Dendritic cell treated with granulocyte-macrophage colony-stimulating factor and Interleukin-4, amounts not matched to agents 40 ng/mL and 50 ng/mL, for 4 days (primary cell): ENCODE results near the gene CRADD.

Source experiments
- H3K27ac Mint-ChIP-seq: one replicate; pipeline ENCODE4 v1.8.0; 2022; ENCODE audit warnings: mild to moderate bottlenecking, mixed read lengths
- H3K27me3 Mint-ChIP-seq: one replicate; pipeline ENCODE4 v1.8.0; 2022; ENCODE audit warnings: mild to moderate bottlenecking, mixed read lengths
- H3K36me3 Mint-ChIP-seq: one replicate; pipeline ENCODE4 v1.8.0; 2022; ENCODE audit warnings: low read depth, mixed read lengths
- H3K4me1 Mint-ChIP-seq: one replicate; pipeline ENCODE4 v1.8.0; 2022; ENCODE audit warnings: low read depth, mixed read lengths
- H3K4me3 Mint-ChIP-seq: one replicate; pipeline ENCODE4 v1.8.0; 2022; ENCODE audit warnings: mild to moderate bottlenecking, moderate library complexity, mixed read lengths
- H3K9me3 Mint-ChIP-seq: one replicate; pipeline ENCODE4 v1.8.0; 2022; ENCODE audit warnings: mixed read lengths
- intact Hi-C: fragments of 100-400 bp; cut with micrococcal nuclease; formaldehyde crosslinking; loops from one replicate; pipeline ENCODE4 v1.15.0; 2022

Gene CRADD

GRCh38 chr12:93804392-93805179, 127.4 kb downstream of the CRADD start:
- Mint-ChIP-seq H3K4me1 (peaks cover 17% of the 10 kb centered on the region), H3K36me3 (no peaks in the 10 kb centered on the region), H3K9me3 (peaks cover 9% of the 10 kb centered on the region), H3K4me3 (no peak overlapping the region), H3K27me3 (no peaks in the 10 kb centered on the region), H3K27ac (no peak overlapping the region)
- intact Hi-C loops: no loop called here

- peaks cover 17% of the 10 kb centered on the region for H3K4me1 Mint-ChIP-seq
- no peak overlapping the region for H3K4me3 Mint-ChIP-seq
- H3K9me3 Mint-ChIP-seq: peaks cover 9% of the 10 kb centered on the region
- H3K27ac Mint-ChIP-seq: no peak overlapping the region
- H3K36me3 Mint-ChIP-seq: no peaks in the 10 kb centered on the region
- intact Hi-C loops: no loop called here
- H3K27me3 Mint-ChIP-seq: no peaks in the 10 kb centered on the region
These were observed 128.6 kb downstream of the CRADD start for GRCh38 chr12:93805736-93806141.

- intact Hi-C loops: no loop called here
- no peaks in the 10 kb centered on the region for H3K36me3 Mint-ChIP-seq
- H3K9me3 Mint-ChIP-seq: peaks cover 9% of the 10 kb centered on the region
- H3K27me3 Mint-ChIP-seq: no peaks in the 10 kb centered on the region
- no peak overlapping the region for H3K27ac Mint-ChIP-seq
- no peak overlapping the region for H3K4me3 Mint-ChIP-seq
- peaks cover 17% of the 10 kb centered on the region for H3K4me1 Mint-ChIP-seq
These were observed 130.2 kb downstream of the CRADD start for GRCh38 chr12:93807354-93807753.

- Mint-ChIP-seq H3K4me1 (peaks cover 12% of the 10 kb centered on the region), H3K4me3 (no peak overlapping the region), H3K27me3 (no peaks in the 10 kb centered on the region), H3K9me3 (peaks cover 9% of the 10 kb centered on the region), H3K27ac (no peak overlapping the region), H3K36me3 (no peaks in the 10 kb centered on the region)
- intact Hi-C loops: no loop called here
These were observed 131.2 kb downstream of the CRADD start for GRCh38 chr12:93808169-93808899.

GRCh38 chr12:93812626-93813025, 135.5 kb downstream of the CRADD start:
- intact Hi-C loops: no loop called here
- H3K9me3 Mint-ChIP-seq: peaks cover 2% of the 10 kb centered on the region
- H3K36me3 Mint-ChIP-seq: no peaks in the 10 kb centered on the region
- no peaks in the 10 kb centered on the region for H3K4me1 Mint-ChIP-seq
- H3K4me3 Mint-ChIP-seq: no peak overlapping the region
- no peak overlapping the region for H3K27ac Mint-ChIP-seq
- H3K27me3 Mint-ChIP-seq: no peaks in the 10 kb centered on the region

- Mint-ChIP-seq H3K4me3 (no peak overlapping the region), H3K9me3 (no peaks in the 10 kb centered on the region), H3K27ac (no peak overlapping the region), H3K36me3 (no peaks in the 10 kb centered on the region), H3K4me1 (no peaks in the 10 kb centered on the region), H3K27me3 (no peaks in the 10 kb centered on the region)
- intact Hi-C loops: no loop called here
These were observed 136.0 kb downstream of the CRADD start for GRCh38 chr12:93813186-93813585.

GRCh38 chr12:93813972-93814821, 137.0 kb downstream of the CRADD start:
- Mint-ChIP-seq H3K4me3 (no peak overlapping the region), H3K9me3 (no peaks in the 10 kb centered on the region), H3K36me3 (no peaks in the 10 kb centered on the region), H3K27ac (no peak overlapping the region), H3K4me1 (no peaks in the 10 kb centered on the region), H3K27me3 (no peaks in the 10 kb centered on the region)
- intact Hi-C loops: no loop called here

GRCh38 chr12:93818488-93819049, 141.4 kb downstream of the CRADD start:
- Mint-ChIP-seq H3K27ac (no peak overlapping the region), H3K4me1 (peaks cover 12% of the 10 kb centered on the region), H3K27me3 (no peaks in the 10 kb centered on the region), H3K4me3 (no peak overlapping the region), H3K9me3 (no peaks in the 10 kb centered on the region), H3K36me3 (no peaks in the 10 kb centered on the region)
- intact Hi-C loops: no loop called here

- H3K36me3 Mint-ChIP-seq: no peaks in the 10 kb centered on the region
- peaks cover 12% of the 10 kb centered on the region for H3K4me1 Mint-ChIP-seq
- no peak overlapping the region for H3K27ac Mint-ChIP-seq
- H3K4me3 Mint-ChIP-seq: no peak overlapping the region
- no peaks in the 10 kb centered on the region for H3K9me3 Mint-ChIP-seq
- H3K27me3 Mint-ChIP-seq: no peaks in the 10 kb centered on the region
- intact Hi-C loops: no loop called here
These were observed 141.9 kb downstream of the CRADD start for GRCh38 chr12:93819050-93819491.

GRCh38 chr12:93823616-93824391, 146.6 kb downstream of the CRADD start:
- no peaks in the 10 kb centered on the region for H3K27me3 Mint-ChIP-seq
- no peak overlapping the region for H3K4me3 Mint-ChIP-seq
- H3K4me1 Mint-ChIP-seq: peaks cover 18% of the 10 kb centered on the region
- H3K9me3 Mint-ChIP-seq: no peaks in the 10 kb centered on the region
- intact Hi-C loops: no loop called here
- H3K36me3 Mint-ChIP-seq: no peaks in the 10 kb centered on the region
- no peak overlapping the region for H3K27ac Mint-ChIP-seq

- H3K4me3 Mint-ChIP-seq: no peak overlapping the region
- no peaks in the 10 kb centered on the region for H3K27me3 Mint-ChIP-seq
- no peaks in the 10 kb centered on the region for H3K9me3 Mint-ChIP-seq
- no peak overlapping the region for H3K27ac Mint-ChIP-seq
- no peaks in the 10 kb centered on the region for H3K36me3 Mint-ChIP-seq
- intact Hi-C loops: no loop called here
- peaks cover 18% of the 10 kb centered on the region for H3K4me1 Mint-ChIP-seq
These were observed 147.6 kb downstream of the CRADD start for GRCh38 chr12:93824514-93825500.

GRCh38 chr12:93825501-93825888, 148.3 kb downstream of the CRADD start:
- intact Hi-C loops: no loop called here
- Mint-ChIP-seq H3K4me1 (peaks cover 18% of the 10 kb centered on the region), H3K36me3 (no peaks in the 10 kb centered on the region), H3K9me3 (no peaks in the 10 kb centered on the region), H3K27ac (no peak overlapping the region), H3K4me3 (no peak overlapping the region), H3K27me3 (no peaks in the 10 kb centered on the region)
